HG02571 (cell line): ENCODE measurements around the gene UHRF1.
A peak's percentile ranks its signal among the peaks of the same experiment; 100 is the strongest.
"Not testable (repeated sequence)": the region's sequence is repeated elsewhere in the genome, so short reads cannot be mapped to it uniquely, and the experiment has no call there.

Experiments
- ATAC-seq: cut with Tn5 transposase; IDR thresholded peaks from one replicate; pipeline ENCODE4 v1.9.1; 2021; ENCODE audit warnings: mild to moderate bottlenecking, moderate library complexity; ENCODE audit not compliant: unreplicated experiment

The UHRF1 gene

GRCh38 chr19:4909156-4909896 lies at the start of gene UHRF1:
UHRF1 (plus strand) TSS chr19:4909501; CDS start chr19:4910886, 1,385 bp downstream.
- no peak for ATAC-seq

GRCh38 chr19:4859697-4860096 lies 49.6 kb upstream of the UHRF1 start:
- ATAC-seq, result no peak

DNA sequence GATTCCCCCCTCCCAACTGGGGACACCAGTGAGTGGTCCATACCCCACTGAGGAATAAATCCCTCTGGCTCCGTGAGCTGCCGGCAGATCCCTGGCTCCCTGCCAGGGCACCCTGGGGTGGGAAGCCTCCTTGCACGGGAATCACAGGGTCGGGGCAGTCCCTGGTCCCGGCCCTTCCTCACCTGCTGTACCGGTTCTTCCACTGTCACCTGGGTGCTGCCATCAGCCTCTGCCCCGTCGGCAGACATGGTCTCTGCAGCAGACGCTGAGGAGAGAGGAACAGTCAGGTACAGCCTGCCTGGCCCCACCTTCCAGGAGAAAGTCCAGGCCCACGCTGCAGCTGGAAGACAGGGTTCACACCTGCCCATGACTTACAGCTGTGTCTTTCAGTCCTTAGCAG lies 48.2 kb upstream of the UHRF1 start:
- ATAC-seq, result no peak

DNA sequence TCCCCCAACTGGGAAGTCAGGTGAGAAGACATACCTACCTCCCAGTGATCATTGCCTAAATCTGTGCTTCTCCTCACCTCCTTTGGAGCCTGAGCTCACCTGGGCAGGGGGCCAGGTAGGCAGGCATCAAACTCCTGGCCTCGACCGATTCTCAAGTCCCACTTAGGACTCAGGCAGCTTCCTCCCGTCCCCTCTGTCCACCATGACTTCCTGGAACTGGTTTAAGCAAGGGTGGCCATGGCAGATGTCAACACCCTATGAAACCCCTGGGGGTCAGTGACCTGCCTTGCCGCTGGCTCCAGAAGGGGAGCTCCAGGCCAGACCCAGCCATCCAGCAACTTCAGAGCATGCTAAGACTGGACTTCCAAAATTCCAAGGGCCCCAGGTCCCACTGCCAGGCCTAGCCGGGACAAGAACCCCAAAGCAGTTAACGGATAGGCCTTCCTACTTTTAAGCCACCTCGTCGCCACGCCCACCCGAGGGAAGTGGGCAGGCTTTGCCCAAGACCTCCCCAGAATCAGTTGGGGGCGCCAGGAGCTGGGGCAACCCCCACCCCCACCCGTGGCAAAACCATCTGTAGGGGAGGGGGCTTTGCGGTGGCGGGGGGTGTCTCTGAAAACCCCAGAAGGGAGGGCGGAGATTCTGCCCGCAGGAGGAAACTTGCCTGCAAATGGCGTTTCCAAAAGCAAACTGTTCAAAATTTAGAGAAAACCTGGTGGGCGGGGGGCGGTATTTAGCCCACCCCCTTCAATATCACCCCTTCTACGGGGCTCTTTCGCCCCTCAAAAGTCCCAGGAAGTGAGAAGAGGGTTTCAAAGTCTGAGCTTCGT lies 42.5 kb upstream of the UHRF1 start:
- no peak for ATAC-seq

- ATAC-seq, result peak; percentile 68
These were observed 41.6 kb upstream of the UHRF1 start, which contains the start of gene PLIN3 for GRCh38 chr19:4867534-4868285. PLIN3 (minus strand) TSS chr19:4867667; CDS start chr19:4861394, 6,273 bp downstream.

- no peak for ATAC-seq
These were observed 40.9 kb upstream of the UHRF1 start for GRCh38 chr19:4868286-4868834.

DNA sequence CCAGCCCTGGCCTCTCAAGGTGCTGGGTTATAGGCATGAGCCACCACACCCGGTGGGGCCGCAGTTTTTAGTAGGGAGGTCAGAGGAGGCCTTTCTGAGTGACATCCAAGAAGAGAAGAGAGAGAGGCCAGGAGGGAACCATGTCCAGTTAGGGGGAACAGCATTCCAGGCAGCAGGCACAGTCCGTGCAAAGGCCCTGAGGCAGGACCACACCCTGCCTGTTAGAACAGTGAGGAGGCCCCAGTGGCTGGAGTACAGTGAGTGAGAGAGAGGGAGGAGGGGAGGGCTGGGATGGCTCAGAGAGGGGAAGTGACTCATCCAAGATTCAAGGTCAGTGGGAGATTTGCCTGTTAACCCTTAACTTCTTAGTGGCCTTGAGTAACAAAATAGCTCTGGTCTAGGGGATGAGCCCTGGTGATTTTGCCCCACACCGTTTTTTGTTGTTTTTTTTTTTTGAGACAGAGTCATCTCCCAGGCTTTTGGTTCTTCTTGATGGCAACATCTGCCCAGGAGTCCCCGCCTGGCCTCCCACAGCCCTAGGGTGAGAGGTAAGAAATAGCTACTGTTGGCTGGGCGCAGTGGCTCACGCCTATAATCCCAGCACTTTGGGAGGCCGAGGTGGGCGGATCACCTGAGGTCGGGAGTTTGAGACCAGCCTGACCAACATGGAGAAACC lies 39.1 kb upstream of the UHRF1 start:
- no peak for ATAC-seq

DNA sequence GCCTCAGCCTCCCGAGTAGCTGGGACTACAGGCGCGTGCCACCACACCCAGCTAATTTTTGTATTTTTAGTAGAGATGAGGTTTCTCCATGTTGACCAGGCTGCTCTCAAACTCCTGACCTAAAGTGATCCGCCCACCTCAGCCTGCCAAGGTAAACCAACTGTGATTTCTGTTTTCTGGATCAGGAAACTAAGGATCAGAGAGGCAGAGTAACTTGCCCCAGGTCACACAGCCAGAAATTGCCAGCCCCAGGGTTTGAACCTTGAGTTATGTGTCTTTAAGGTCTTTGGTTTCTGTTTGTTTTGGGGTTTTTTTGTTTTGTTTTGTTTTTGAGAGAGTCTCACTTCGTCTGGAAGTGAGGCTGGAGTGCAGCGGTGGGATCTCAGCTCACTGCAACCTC lies 37.6 kb upstream of the UHRF1 start:
- ATAC-seq, result no peak

DNA sequence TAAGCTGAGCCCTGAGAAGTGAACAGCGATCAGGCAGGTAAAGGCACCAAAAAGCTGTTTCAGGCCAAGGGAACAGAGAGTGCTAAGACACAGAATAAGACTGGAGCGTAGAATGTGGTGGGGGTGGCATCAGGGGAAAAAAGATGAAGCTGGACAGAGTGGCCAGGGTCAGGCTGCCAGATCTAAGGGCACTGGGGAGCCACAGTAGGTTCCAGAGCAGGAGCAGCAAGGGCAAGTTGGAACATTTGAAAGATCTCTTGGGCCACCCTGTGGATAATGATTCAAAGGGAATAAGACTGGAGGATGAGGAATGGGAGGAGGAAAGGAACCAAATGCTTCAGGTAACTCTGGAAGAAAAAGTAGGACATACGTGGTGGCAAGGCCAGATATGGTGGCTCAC lies 35.4 kb upstream of the UHRF1 start:
- ATAC-seq, result no peak

DNA sequence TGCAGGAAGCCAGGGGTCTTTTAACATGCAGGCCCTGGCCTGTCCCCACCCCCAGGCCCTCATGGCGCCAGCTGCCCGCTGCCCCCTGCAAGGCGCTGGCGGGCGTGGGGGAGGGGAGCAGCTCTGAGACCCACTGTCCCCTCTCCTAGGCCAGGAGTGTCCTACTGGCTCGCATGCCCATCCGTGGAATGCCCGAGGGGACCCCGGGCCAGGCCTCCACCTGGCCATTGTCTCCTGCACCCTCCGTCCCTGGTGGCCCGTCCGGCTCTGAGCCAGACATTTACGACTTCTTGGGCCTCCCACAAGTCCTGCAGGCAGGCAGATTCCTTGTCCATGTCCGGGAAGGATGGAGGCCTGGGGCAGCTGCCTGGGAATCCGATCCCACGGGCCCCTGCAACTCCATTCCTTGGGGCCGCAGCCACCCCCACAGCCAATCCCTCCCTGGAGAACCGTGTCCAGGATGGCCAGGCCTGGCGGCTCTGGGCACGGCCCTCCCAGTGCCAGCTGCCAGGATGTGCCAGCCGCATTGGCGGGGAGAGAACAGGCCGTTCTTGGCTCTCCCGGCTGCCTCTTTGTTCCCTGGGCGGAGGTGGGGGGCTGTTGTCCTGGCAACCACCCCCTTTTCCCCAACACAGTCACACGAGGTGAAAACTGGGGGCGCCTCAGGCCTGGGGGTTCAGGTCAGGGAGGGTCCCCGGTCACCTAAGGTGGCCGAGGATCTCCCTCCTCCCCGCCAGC lies 31.4 kb upstream of the UHRF1 start:
- no peak for ATAC-seq

GRCh38 chr19:4878491-4878968 lies 30.8 kb upstream of the UHRF1 start:
- ATAC-seq, result no peak

DNA sequence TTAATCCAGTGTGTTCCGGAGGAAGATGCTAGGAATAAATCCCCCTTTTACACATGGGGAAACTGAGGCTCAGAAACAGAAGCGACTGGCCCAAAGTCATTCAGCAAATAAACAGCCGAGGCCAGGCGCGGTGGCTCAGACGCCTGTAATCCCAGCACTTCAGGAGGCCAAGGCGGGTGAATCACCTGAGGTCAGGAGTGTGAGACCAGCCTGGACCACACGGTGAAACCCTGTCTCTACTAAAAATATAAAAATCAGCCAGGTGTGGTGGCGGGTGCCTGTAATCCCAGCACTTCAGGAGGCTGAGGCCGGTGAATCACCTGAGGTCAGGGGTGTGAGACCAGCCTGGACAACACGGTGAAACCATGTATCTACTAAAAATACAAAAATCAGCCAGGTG lies 30.3 kb upstream of the UHRF1 start:
- ATAC-seq, result no peak

GRCh38 chr19:4882874-4883273 lies 26.4 kb upstream of the UHRF1 start:
- ATAC-seq, result not testable (repeated sequence)

DNA sequence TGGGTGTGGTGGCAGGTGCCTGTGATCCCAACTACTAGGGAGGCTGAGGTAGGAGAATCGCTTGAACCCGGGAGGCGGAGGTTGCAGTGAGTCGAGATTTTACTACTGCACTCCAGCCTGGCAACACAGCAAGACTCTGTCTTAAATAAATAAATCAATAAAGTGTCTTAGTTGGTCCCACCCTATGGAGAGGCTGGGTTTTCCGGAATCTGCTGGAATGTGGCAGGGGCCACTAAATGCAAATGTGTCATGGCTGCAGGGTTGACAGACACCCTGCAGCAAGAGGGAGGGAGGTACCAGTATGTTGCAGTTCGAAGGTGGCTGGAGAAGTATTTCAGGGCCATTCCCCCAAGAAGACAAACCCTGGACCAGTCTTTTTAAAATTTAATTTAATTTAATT lies 24.3 kb upstream of the UHRF1 start:
- ATAC-seq, result not testable (repeated sequence)

- not testable (repeated sequence) for ATAC-seq
These were observed 21.5 kb upstream of the UHRF1 start for GRCh38 chr19:4887803-4888202.

DNA sequence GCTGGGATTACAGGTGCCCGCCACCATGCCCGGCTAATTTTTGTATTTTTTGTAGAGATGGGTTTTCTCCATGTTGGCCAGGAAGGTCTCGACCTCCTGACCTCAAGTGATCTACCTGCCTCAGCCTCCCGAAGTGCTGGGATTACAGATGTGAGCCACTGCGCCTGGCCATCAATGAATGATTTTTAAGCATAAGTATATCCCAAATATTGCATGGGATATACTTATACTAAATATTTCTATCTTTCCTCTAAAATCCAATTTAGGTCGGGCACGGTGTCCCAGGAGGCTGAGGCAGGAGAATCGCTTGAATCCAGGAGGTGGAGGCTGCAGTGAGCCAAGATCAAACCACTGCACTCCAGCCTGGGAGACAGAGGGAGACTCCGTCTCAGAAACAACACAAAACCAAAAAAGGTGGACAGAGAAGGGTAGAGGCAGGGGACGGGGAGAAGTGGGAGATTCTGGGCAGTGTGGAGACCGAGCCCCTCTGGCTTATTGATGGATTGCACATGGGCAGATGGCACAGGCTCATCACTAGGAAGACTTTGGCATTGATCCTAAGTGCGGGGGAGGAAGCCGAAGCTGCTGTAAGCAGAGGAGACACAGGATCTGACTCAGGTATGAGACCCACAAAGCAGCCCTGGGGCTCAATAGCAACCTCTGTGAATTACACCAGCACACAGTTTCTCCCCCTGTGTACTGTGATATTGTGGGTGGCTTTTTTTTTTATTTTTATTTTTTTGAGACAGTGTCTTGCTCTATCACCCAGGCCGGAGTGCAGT lies 20.1 kb upstream of the UHRF1 start:
- ATAC-seq, result no peak

GRCh38 chr19:4891066-4891465 lies 18.2 kb upstream of the UHRF1 start:
- no peak for ATAC-seq

DNA sequence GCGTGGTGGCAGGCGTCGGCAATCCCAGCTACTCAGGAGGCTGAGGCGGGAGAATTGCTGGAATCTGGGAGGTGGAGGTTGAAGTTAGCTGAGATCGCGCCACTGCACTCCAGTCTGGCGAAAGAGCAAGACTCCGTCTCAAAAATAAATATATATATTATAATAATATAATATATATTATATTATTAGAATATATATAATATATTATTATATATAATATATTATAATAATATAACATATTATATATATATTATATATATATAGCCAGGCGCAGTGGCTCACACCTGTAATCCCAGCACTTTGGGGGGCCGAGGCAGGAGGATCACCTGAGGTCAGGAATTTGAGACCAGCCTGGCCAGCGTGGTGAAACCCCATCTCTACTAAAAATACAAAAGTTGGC lies 16.3 kb upstream of the UHRF1 start:
- ATAC-seq, result not testable (repeated sequence)

GRCh38 chr19:4896372-4896771 lies 12.9 kb upstream of the UHRF1 start:
- ATAC-seq, result no peak
